AML-193 (cell line): ENCODE data around the gene EPB41L2.

Experiments used
- DNase-seq, 2 experiments: peaks; one replicate each; lab custom pipeline; 2025; lab: John Stamatoyannopoulos, UW

The EPB41L2 gene

GRCh38 chr6:131061751-131062119 lies 1.3 kb downstream of the EPB41L2 start:
- DNase-seq: peak; percentile 11 to 29

GRCh38 chr6:131061041-131061750 lies 1.8 kb downstream of the EPB41L2 start:
- peak; percentile 24 to 33 for DNase-seq

GRCh38 chr6:131060311-131060710 lies 2.7 kb downstream of the EPB41L2 start:
- DNase-seq: no peak

GRCh38 chr6:131059486-131059885 lies 3.6 kb downstream of the EPB41L2 start:
- no peak for DNase-seq

- DNase-seq: no peak
These were observed 4.8 kb downstream of the EPB41L2 start for GRCh38 chr6:131058236-131058635.

GRCh38 chr6:131054392-131055250 lies 8.4 kb downstream of the EPB41L2 start:
- DNase-seq: no peak

GRCh38 chr6:131053546-131054240 lies 9.4 kb downstream of the EPB41L2 start:
- no peak for DNase-seq

GRCh38 chr6:131052181-131052580 lies 10.9 kb downstream of the EPB41L2 start:
- DNase-seq: no peak

- DNase-seq: no peak
These were observed 11.7 kb downstream of the EPB41L2 start for GRCh38 chr6:131051341-131051740.

GRCh38 chr6:131049608-131050007 lies 13.4 kb downstream of the EPB41L2 start:
- no peak for DNase-seq

- DNase-seq: no peak
These were observed 14.0 kb downstream of the EPB41L2 start for GRCh38 chr6:131048933-131049515.

- DNase-seq: no peak
These were observed 14.6 kb downstream of the EPB41L2 start for GRCh38 chr6:131048459-131048858.

- no peak for DNase-seq
These were observed 17.9 kb downstream of the EPB41L2 start for GRCh38 chr6:131045139-131045538.

- DNase-seq: no peak
These were observed 19.1 kb downstream of the EPB41L2 start for GRCh38 chr6:131043902-131044447.

- DNase-seq: no peak
These were observed 20.4 kb downstream of the EPB41L2 start for GRCh38 chr6:131042664-131043063.

GRCh38 chr6:131041814-131042213 lies 21.2 kb downstream of the EPB41L2 start:
- DNase-seq: no peak

GRCh38 chr6:131040866-131041265 lies 22.2 kb downstream of the EPB41L2 start:
- DNase-seq: no peak

- DNase-seq: no peak
These were observed 23.7 kb downstream of the EPB41L2 start for GRCh38 chr6:131039345-131039680.

- no peak for DNase-seq
These were observed 24.3 kb downstream of the EPB41L2 start for GRCh38 chr6:131038597-131039344.

GRCh38 chr6:131037194-131037897 lies 25.7 kb downstream of the EPB41L2 start:
- DNase-seq: no peak

GRCh38 chr6:131036601-131037000 lies 26.4 kb downstream of the EPB41L2 start:
- DNase-seq: no peak
